IPS-18c (cell line): ENCODE results near the gene CLMN.
"Not testable (repeated sequence)": the region's sequence is repeated elsewhere in the genome, so short reads cannot be mapped to it uniquely, and the experiment has no call there.

ENCODE experiments used
- H3K4me3 ChIP-seq: 2 replicates; pipeline ENCODE4 v1.7.0; 2013; ENCODE audit warnings: low read depth, mild to moderate bottlenecking, low read length, moderate library complexity; ENCODE audit not compliant: insufficient read depth
- H3K9me3 ChIP-seq: one replicate; pipeline ENCODE4 v1.6.1; 2013; ENCODE audit warnings: mild to moderate bottlenecking, low read length, moderate library complexity; ENCODE audit not compliant: control insufficient read depth, insufficient read depth

CLMN gene

GRCh38 chr14:95208598-95208997 lies 111.1 kb downstream of the CLMN start:
- Histone ChIP-seq H3K9me3 (no peaks in the 10 kb centered on the region), H3K4me3 (no peak overlapping the region)

GRCh38 chr14:95207475-95208233 lies 112.1 kb downstream of the CLMN start:
- Histone ChIP-seq H3K4me3 (no peak overlapping the region), H3K9me3 (no peaks in the 10 kb centered on the region)

- Histone ChIP-seq H3K9me3 (peaks cover 2% of the 10 kb centered on the region), H3K4me3 (no peak overlapping the region)
Measured at GRCh38 chr14:95206534-95206933, 113.2 kb downstream of the CLMN start.

DNA sequence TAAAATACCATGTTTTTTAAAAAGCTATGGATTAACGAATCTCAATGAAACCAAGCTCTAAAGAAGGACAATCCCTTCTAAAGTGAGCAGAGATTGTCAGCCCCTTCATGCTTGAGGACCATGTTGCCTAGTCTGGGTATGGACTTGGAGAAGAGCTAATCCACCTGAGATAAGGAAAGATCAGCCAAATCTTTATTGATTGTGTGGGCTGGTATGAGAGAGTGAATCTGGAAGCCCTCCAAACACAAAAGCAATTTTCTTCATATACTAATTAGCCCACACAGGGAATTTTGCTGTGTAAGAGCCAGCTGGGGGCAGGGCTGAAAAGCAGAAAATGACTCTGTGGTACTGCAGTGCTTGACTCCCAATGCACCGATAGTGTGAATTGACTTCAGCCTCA lies 115.0 kb downstream of the CLMN start:
- peaks cover 2% of the 10 kb centered on the region for H3K9me3 ChIP-seq
- no peak overlapping the region for H3K4me3 ChIP-seq

DNA sequence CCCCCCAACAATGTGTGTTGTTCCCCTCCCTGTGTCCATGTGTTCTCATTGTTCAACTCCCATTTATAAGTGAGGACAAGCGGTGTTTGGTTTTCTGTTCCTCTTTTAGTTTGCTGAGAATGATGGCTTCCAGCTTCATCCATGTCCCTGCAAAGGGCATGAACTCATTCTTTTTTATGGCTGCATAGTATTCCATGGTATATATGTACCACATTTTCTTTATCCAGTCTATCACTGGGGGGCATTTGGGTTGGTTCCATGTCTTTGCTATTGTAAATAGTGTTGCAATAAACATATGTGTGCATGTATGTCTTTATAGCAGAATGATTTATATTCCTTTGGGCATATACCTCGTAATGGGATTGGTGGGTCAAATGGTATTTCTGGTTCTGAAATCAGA lies 118.0 kb downstream of the CLMN start:
- not testable (repeated sequence) for H3K9me3 ChIP-seq, H3K4me3 ChIP-seq

- H3K4me3 ChIP-seq: no peak overlapping the region
- H3K9me3 ChIP-seq: peaks cover 2% of the 10 kb centered on the region
Measured at GRCh38 chr14:95200404-95200803, 119.3 kb downstream of the CLMN start.

DNA sequence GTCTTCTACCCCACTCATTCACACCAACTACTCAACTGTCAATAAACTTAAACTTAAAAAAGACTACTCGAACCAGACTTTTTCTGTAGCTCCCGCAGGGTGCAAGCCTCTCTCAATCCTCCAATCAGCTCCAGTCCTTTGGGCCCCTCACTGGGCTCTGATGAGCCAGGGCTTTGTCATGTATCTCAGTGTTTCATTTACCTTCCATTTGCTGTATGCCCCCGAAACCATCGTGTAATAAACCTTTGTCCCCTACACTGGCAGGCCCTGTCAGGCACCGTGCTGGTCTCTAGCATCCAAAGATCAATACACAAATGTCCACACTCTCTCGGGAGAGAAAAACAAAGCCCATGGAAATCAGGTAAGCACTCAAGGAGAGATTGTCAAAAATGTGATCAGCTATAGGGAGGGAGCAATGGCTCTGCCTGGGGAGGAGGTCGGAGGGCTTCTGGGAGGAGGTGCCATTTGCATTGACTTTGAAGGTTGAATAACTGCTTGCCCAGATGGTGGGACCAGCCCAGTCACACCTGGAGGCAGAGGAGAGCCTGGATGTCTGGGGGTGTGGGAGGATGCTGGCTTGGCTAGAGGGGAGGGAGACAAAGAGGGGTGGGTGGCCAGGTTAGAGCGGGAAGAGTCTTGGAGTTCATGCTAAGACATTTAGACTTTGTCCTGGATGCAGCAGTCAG lies 120.3 kb downstream of the CLMN start:
- Histone ChIP-seq H3K9me3 (peaks cover 2% of the 10 kb centered on the region), H3K4me3 (no peak overlapping the region)

- H3K9me3 ChIP-seq: peaks cover 2% of the 10 kb centered on the region
Measured at GRCh38 chr14:95198320-95198719, 121.4 kb downstream of the CLMN start.

GRCh38 chr14:95197551-95197950 lies 122.2 kb downstream of the CLMN start:
- Histone ChIP-seq H3K4me3 (peak overlapping the region; percentile 24; the same call in 1 of the 2 replicates), H3K9me3 (peaks cover 2% of the 10 kb centered on the region)

More at GRCh38 chr14:95198320-95198719, 121.4 kb downstream of the CLMN start:
- no peak overlapping the region for H3K4me3 ChIP-seq

DNA sequence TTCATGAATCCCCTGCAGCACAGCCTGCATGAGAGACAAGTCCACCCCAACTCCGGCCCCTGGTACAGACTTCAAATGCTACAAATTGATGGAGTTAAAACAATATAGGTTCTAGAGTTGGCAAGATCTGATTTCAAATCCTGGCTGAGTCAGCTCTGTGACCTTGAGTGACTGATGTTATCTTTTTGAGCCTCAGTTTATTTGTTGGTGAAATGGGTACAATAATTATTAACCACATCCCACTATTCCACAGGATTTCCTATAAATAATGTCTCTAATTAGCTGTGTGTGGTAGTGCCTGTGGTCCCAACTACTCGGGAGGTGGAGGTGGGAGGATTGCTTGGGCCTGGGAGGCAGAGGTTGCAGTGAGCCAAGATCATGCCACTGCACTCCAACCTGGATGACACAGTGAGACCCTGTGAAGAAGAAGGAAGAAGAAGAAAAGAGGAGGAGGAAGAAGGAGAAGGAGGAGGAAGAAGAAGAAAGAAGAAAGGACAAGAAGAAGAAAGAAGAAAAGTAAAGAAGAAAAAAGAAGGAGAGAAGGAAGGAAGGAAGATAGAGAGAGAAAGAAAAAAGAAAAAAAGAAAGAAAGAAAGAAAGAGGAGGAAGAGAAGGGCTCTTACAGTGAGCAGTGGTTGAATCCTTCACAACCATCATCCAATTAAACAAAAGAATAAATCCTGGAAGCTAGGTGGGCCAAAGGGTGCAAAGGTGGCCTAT lies 122.7 kb downstream of the CLMN start:
- Histone ChIP-seq H3K4me3 (peak overlapping the region; percentile 24; the same call in 1 of the 2 replicates), H3K9me3 (peaks cover 2% of the 10 kb centered on the region)

DNA sequence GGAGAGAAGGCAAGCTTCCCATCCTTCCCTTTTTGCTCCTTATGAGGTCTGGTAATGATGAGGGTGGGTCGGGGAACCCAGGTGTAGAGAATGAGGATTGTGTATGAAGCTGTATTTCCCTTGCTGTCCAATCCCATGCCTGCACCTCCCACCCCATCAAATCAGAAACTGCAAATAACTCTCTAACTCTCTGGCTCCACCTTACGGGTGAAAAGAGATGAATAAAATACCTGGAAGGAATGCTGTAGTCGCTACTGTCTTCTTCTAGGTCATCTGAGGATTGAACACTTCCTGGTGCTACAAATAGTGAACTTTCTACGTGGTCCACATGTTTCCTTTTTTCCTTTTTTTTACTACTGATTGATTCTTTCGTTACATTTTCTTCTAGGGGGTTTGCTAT lies 123.4 kb downstream of the CLMN start:
- no peak overlapping the region for H3K4me3 ChIP-seq
- no peaks in the 10 kb centered on the region for H3K9me3 ChIP-seq

DNA sequence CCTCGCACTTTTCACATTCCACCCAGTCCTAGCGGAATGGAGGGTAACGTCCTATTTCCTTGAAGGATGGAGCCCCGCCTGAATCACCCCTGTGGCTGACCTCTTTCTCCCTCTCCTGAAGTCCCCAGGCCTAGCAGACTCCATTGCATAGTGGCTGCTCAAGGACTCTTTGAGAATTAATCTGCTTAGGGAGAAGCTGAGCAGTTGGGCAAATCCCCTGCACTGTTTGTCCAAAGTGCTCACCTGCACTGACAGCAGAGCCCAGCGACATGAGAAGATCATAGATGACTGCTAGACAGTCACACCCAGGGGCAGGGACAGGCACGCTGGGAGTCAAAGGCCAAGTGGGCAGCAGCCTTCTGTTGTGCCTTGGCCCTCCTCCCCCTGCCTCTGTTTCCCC lies 124.7 kb downstream of the CLMN start:
- Histone ChIP-seq H3K9me3 (no peaks in the 10 kb centered on the region), H3K4me3 (no peak overlapping the region)

GRCh38 chr14:95193081-95193480 lies 126.6 kb downstream of the CLMN start:
- Histone ChIP-seq H3K4me3 (no peak overlapping the region), H3K9me3 (no peaks in the 10 kb centered on the region)

- H3K9me3 ChIP-seq: no peaks in the 10 kb centered on the region
- H3K4me3 ChIP-seq: no peak overlapping the region
Measured at GRCh38 chr14:95192311-95192710, 127.4 kb downstream of the CLMN start.

- no peaks in the 10 kb centered on the region for H3K9me3 ChIP-seq
- H3K4me3 ChIP-seq: no peak overlapping the region
Measured at GRCh38 chr14:95191445-95192199, 128.1 kb downstream of the CLMN start.

DNA sequence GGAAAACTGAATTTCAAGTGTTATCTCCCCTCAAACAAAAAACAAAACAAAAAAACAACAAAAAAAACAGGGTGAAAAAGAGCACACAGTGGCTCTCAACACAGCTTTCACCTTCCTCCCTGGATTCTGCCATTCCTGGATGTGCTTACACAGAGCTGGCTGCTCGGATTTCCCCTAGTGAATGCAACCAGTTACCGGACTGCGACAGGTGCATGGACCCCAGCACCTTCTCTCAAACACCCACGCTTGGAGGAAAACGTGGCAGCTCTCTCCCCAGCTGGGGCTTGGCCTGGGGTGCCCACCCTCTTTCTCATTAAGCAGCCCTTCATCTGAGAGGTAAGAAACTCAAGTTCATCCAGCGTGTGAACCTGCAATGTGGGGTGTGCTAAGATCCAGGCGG lies 128.9 kb downstream of the CLMN start:
- Histone ChIP-seq H3K4me3 (no peak overlapping the region), H3K9me3 (no peaks in the 10 kb centered on the region)

DNA sequence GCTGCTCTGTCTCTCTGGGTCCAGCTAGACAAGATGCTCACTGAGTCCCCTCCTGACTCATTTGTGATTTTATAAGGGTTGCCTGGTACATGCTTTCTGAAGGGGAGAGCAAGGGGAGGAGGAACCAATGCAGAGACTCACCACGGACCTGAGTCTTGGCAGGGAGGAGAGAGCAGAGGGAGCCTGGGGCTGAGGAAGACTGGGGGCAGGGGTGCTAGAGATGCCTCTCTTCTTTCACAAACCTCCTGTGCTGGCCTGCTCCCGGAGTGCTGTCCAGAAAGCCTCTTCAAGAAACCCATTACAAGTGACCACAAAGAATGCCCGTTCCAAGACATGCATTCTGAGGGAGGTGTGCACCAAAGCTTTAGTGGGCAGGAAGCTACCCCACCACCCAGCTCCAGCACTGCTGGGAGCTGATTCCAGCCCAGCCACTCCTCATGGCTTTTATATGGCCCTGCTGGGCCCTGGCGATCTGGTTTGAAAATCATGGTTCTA lies 129.3 kb downstream of the CLMN start:
- no peaks in the 10 kb centered on the region for H3K9me3 ChIP-seq
- H3K4me3 ChIP-seq: no peak overlapping the region
